Nephron progenitor cell (in vitro differentiated cells): ENCODE data around the gene SMTN.

ENCODE experiments used
- DNase-seq: peaks from one replicate; pipeline ENCODE4 v3.0.0; 2021
- H3K27ac Mint-ChIP-seq: 2 replicates; pipeline ENCODE4 v1.8.0; 2021; ENCODE audit warnings: mild to moderate bottlenecking, moderate library complexity, mixed read lengths
- H3K27me3 Mint-ChIP-seq: 2 replicates; pipeline ENCODE4 v1.8.0; 2021; ENCODE audit warnings: mild to moderate bottlenecking, low read depth, mixed read lengths; ENCODE audit not compliant: poor library complexity
- H3K36me3 Mint-ChIP-seq: 2 replicates; pipeline ENCODE4 v1.8.0; 2021; ENCODE audit warnings: low read depth, mixed read lengths
- H3K4me1 Mint-ChIP-seq: 2 replicates; pipeline ENCODE4 v1.8.0; 2021; ENCODE audit warnings: mixed read lengths
- H3K4me3 Mint-ChIP-seq: 2 replicates; pipeline ENCODE4 v1.8.0; 2021; ENCODE audit warnings: mild to moderate bottlenecking, moderate library complexity, mixed read lengths
- H3K9me3 Mint-ChIP-seq: 2 replicates; pipeline ENCODE4 v1.8.0; 2021; ENCODE audit warnings: mild to moderate bottlenecking, moderate library complexity, mixed read lengths
- CTCF ChIP-seq: fragments of 200-600 bp; sonication (generic); IDR thresholded peaks from 2 replicates; pipeline ENCODE4 v1.5.0; 2021; ENCODE audit warnings: antibody characterized with exemption

The SMTN gene

DNA sequence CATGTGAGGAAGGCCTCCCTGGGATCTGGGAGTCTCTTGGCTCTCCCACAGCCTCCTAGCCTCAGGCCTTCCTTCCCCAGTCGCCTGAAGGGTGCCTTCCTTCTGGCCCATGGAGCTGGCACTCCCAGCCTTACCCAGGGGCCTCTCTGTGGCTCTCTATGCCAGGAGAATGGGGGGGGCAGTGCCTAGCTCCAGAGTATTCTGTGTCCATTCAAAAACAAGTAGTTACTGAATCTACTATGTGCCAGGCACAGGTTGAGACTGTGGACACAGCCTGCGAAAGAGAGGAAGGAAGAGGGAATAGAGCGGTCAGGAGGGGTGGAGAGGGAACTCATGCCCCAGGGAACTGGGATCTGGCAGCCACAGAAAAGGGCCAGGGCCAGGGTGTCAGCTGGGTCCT lies 61.9 kb downstream of the SMTN start:
- H3K4me3 Mint-ChIP-seq: no peak overlapping the region
- DNase-seq: no peak
- peaks cover 19% of the 10 kb centered on the region for H3K27me3 Mint-ChIP-seq
- peaks cover 37% of the 10 kb centered on the region for H3K9me3 Mint-ChIP-seq
- peaks cover 17% of the 10 kb centered on the region for H3K4me1 Mint-ChIP-seq
- TF ChIP-seq CTCF: no peak
- no peaks in the 10 kb centered on the region for H3K36me3 Mint-ChIP-seq
- H3K27ac Mint-ChIP-seq: no peak overlapping the region

GRCh38 chr22:31143537-31143936 lies 62.4 kb downstream of the SMTN start:
- Mint-ChIP-seq H3K27ac (no peak overlapping the region), H3K4me3 (no peak overlapping the region), H3K36me3 (no peaks in the 10 kb centered on the region), H3K27me3 (peaks cover 19% of the 10 kb centered on the region), H3K9me3 (peaks cover 41% of the 10 kb centered on the region), H3K4me1 (peaks cover 17% of the 10 kb centered on the region)
- no peak for TF ChIP-seq CTCF
- DNase-seq: no peak

DNA sequence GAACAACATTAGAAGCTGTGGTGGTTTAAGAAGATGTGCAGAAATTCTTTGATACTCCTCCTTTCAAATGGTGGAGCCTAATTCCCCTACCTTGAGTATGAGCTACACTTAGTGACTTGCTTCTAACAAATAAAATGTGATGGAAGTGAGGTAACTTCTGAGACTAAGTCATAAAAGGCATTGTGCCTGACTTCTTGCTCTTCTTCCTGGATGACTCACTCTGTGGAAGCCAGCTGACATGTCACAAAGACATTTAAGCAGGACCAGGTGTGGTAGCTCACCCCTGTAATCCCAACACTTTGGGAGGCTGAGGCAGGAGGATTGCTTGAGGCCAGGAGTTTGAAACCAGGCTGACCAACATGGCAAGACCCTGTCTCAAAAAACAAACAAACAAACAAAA lies 63.1 kb downstream of the SMTN start:
- Mint-ChIP-seq H3K4me3 (no peak overlapping the region), H3K27ac (no peak overlapping the region), H3K9me3 (peaks cover 42% of the 10 kb centered on the region), H3K36me3 (no peaks in the 10 kb centered on the region), H3K4me1 (peaks cover 13% of the 10 kb centered on the region), H3K27me3 (peaks cover 16% of the 10 kb centered on the region)
- no peak for TF ChIP-seq CTCF
- no peak for DNase-seq

GRCh38 chr22:31148488-31148887 lies 67.4 kb downstream of the SMTN start:
- no peak for TF ChIP-seq CTCF
- H3K4me1 Mint-ChIP-seq: no peaks in the 10 kb centered on the region
- peaks cover 43% of the 10 kb centered on the region for H3K27me3 Mint-ChIP-seq
- no peak for DNase-seq
- H3K27ac Mint-ChIP-seq: no peak overlapping the region
- H3K4me3 Mint-ChIP-seq: no peak overlapping the region
- H3K36me3 Mint-ChIP-seq: no peaks in the 10 kb centered on the region
- peaks cover 42% of the 10 kb centered on the region for H3K9me3 Mint-ChIP-seq

- H3K36me3 Mint-ChIP-seq: no peaks in the 10 kb centered on the region
- TF ChIP-seq CTCF: peak; percentile 87
- DNase-seq: peak; percentile 61
- peaks cover 39% of the 10 kb centered on the region for H3K9me3 Mint-ChIP-seq
- H3K4me3 Mint-ChIP-seq: no peak overlapping the region
- no peaks in the 10 kb centered on the region for H3K4me1 Mint-ChIP-seq
- H3K27ac Mint-ChIP-seq: no peak overlapping the region
- H3K27me3 Mint-ChIP-seq: peaks cover 39% of the 10 kb centered on the region
These were observed 68.0 kb downstream of the SMTN start for GRCh38 chr22:31148953-31149627.

DNA sequence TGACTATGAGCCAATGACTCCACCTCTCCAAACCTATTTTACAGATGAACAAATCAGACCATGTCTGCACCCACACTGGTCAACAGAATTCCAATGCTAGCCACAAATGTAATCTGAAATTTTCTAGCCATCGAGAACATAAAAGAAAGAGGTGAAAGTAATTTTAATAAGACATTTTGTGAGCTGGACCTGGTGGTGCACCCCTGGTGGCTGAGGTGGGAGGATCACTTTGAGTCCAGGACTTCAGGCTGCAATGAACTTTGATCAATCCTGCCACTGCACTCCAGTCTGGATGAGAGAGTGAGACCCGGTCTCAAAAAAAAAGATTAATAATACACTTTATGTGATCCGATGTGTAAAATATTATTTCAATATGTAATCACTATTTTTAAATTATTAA lies 69.5 kb downstream of the SMTN start:
- no peaks in the 10 kb centered on the region for H3K36me3 Mint-ChIP-seq
- H3K27ac Mint-ChIP-seq: no peak overlapping the region
- peaks cover 25% of the 10 kb centered on the region for H3K9me3 Mint-ChIP-seq
- no peak for DNase-seq
- peaks cover 41% of the 10 kb centered on the region for H3K27me3 Mint-ChIP-seq
- no peak overlapping the region for H3K4me3 Mint-ChIP-seq
- H3K4me1 Mint-ChIP-seq: no peaks in the 10 kb centered on the region
- peak; percentile 36 for TF ChIP-seq CTCF
